Nephron (organoid): ENCODE results near the gene OTX1.

Source experiments
- H3K27ac Mint-ChIP-seq, 3 experiments: 2 replicates each; pipeline ENCODE4 v1.8.0; 2020; ENCODE audit warnings: mixed read lengths in 3 of 3, mild to moderate bottlenecking in 2 of 3, moderate library complexity in 1 of 3
- H3K27me3 Mint-ChIP-seq: 2 replicates; pipeline ENCODE4 v1.8.0; 2021; ENCODE audit warnings: low read depth, mild to moderate bottlenecking, moderate library complexity, mixed read lengths
- H3K36me3 Mint-ChIP-seq: 2 replicates; pipeline ENCODE4 v1.8.0; 2020; ENCODE audit warnings: low read depth, mixed read lengths
- H3K4me1 Mint-ChIP-seq: 2 replicates; pipeline ENCODE4 v1.8.0; 2020; ENCODE audit warnings: mixed read lengths
- H3K4me3 Mint-ChIP-seq, 3 experiments: 2 replicates each; pipeline ENCODE4 v1.8.0; 2020; ENCODE audit warnings: mild to moderate bottlenecking in 3 of 3, mixed read lengths in 3 of 3, moderate library complexity in 2 of 3
- H3K9me3 Mint-ChIP-seq: 2 replicates; pipeline ENCODE4 v1.8.0; 2020; ENCODE audit warnings: mixed read lengths
- TF ChIP-seq, protein P1 (sequence below), 3 experiments: fragments of 200-600 bp; sonication (generic); IDR thresholded peaks; one replicate each; pipeline ENCODE4 v1.5.0; 2021; ENCODE audit warnings: antibody characterized with exemption in 3 of 3; ENCODE audit not compliant: unreplicated experiment in 3 of 3

OTX1 gene

DNA sequence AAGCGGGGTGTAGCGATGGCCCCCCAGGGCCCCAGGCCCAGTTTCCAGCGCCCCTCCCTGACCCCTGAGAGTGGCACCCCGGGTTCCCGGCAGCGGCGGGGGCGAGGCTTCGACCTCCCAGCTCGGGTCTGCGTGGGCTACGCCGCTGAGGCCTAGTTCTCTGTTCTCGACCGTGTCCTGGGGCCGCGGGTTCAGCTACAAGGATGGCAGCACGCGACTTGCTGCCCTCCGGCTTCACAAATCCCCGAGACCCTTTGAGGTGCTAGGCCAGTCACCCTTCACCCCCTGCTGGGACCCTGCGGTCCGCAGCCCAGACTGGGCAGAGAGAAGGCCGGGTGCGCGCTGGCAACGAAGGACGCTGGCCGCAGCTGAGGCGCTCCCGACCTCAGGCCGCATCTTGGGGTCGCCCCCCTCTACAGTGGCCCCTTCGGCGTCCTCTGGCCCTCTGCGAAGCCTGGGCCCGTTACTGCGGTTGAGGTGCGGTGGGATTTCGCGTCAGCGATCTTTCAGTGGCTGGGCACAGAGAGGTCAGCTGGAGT lies 1.2 kb downstream of the OTX1 start:
- H3K4me1 Mint-ChIP-seq, result peaks cover 56% of the 10 kb centered on the region

DNA sequence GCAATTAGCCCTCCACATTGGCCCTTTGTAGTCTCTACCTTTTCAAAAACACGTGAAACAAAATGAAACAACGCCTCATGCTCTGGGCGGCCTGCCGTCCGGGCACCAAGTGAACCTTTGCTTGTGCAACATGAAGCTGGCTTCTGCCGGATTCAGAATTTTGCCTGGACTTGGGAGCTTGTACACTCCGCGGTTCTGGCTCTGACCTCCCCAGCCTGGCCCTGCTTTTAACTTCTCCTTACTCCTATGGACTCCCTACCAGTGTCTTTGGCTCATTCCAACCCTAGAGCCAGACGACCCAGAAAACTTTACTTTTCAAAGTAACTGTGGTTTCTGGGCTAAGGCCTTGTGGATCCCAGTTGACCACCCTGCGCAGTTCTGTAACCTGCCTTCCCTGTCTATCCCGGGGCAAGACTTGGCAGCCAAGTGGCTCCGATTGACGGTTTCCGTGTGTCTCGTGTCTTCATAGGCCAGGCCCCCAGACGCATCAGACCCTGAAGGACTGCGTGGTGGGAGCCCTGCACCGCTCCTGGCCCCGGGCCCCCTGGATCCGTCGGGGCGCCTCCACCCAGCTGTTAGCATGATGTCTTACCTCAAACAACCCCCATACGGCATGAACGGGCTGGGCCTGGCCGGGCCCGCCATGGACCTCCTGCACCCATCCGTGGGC lies 1.9 kb downstream of the OTX1 start:
- Mint-ChIP-seq H3K27me3 (peaks cover 97% of the 10 kb centered on the region), H3K4me1 (peaks cover 58% of the 10 kb centered on the region), H3K27ac (no peak overlapping the region), H3K4me3 (peak overlapping the region; percentile 60 to 71 (median 67)), H3K36me3 (no peaks in the 10 kb centered on the region), H3K9me3 (no peaks in the 10 kb centered on the region)
- TF ChIP-seq, protein P1, sequence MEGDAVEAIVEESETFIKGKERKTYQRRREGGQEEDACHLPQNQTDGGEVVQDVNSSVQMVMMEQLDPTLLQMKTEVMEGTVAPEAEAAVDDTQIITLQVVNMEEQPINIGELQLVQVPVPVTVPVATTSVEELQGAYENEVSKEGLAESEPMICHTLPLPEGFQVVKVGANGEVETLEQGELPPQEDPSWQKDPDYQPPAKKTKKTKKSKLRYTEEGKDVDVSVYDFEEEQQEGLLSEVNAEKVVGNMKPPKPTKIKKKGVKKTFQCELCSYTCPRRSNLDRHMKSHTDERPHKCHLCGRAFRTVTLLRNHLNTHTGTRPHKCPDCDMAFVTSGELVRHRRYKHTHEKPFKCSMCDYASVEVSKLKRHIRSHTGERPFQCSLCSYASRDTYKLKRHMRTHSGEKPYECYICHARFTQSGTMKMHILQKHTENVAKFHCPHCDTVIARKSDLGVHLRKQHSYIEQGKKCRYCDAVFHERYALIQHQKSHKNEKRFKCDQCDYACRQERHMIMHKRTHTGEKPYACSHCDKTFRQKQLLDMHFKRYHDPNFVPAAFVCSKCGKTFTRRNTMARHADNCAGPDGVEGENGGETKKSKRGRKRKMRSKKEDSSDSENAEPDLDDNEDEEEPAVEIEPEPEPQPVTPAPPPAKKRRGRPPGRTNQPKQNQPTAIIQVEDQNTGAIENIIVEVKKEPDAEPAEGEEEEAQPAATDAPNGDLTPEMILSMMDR (IDR thresholded peaks at IDR 0.05; ENCODE audit: unreplicated experiment in 3 of 3), result no peak

More for the DNA sequence above, 1.2 kb downstream of the OTX1 start:
- TF ChIP-seq, protein P1 (IDR thresholded peaks at IDR 0.05; ENCODE audit: unreplicated experiment in 3 of 3), result no peak
- H3K4me3 Mint-ChIP-seq, result peak overlapping the region; percentile 60 to 71 (median 67)
- H3K9me3 Mint-ChIP-seq, result no peaks in the 10 kb centered on the region
- peaks cover 97% of the 10 kb centered on the region for H3K27me3 Mint-ChIP-seq
- no peak overlapping the region for H3K27ac Mint-ChIP-seq
- H3K36me3 Mint-ChIP-seq, result peaks cover under 1% of the 10 kb centered on the region

GRCh38 chr2:63053081-63053888 lies 2.7 kb downstream of the OTX1 start:
- H3K27me3 Mint-ChIP-seq, result peaks cover 97% of the 10 kb centered on the region
- H3K4me1 Mint-ChIP-seq, result peaks cover 65% of the 10 kb centered on the region
- TF ChIP-seq, protein P1 (IDR thresholded peaks at IDR 0.05; ENCODE audit: unreplicated experiment in 3 of 3), result no peak
- peak overlapping the region in 1 of 3 experiments; percentile 19 for H3K4me3 Mint-ChIP-seq
- H3K9me3 Mint-ChIP-seq, result no peaks in the 10 kb centered on the region
- no peaks in the 10 kb centered on the region for H3K36me3 Mint-ChIP-seq
- no peak overlapping the region for H3K27ac Mint-ChIP-seq

DNA sequence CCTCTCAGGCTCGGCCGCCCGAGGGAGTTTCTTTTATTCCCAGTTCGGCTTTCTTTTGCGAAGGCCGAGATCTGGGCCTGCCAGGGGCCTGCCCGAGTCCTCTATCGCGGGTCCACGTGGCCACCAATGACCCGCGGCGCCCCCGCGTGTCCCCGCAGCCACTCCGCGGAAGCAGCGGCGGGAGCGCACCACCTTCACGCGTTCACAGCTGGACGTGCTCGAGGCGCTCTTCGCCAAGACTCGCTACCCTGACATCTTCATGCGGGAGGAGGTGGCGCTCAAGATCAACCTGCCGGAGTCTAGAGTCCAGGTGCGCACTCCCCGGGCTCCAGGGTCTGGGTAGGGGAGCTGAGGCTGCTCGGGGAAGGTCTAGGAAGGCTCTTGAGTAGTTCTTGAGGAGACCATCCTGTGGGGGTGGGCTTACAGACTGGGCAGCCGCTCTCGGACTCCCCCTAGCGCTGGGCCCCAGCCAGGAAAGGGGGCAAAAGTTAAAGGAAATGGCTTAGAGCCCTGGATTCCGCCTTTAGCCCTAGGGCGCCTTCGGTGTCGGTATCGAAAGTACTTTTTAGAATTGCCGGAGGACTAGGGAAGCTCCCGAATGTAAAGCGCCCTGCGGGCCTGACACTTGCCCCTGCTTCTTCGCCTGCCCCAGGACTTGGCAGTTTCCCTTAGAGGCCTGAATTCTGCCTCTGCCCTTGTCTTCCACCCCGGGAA lies 3.4 kb downstream of the OTX1 start:
- Mint-ChIP-seq H3K9me3 (no peaks in the 10 kb centered on the region), H3K4me1 (peaks cover 65% of the 10 kb centered on the region), H3K27ac (no peak overlapping the region), H3K27me3 (peaks cover 97% of the 10 kb centered on the region), H3K4me3 (peak overlapping the region; percentile 42 to 61 (median 53)), H3K36me3 (no peaks in the 10 kb centered on the region)
- TF ChIP-seq, protein P1 (IDR thresholded peaks at IDR 0.05; ENCODE audit: unreplicated experiment in 3 of 3), result peak in 1 of 3 experiments; percentile 42

GRCh38 chr2:63054841-63055225 lies 4.2 kb downstream of the OTX1 start:
- Mint-ChIP-seq H3K4me1 (peaks cover 58% of the 10 kb centered on the region), H3K27ac (no peak overlapping the region), H3K9me3 (no peaks in the 10 kb centered on the region), H3K4me3 (peak overlapping the region; percentile 5 to 34 (median 11)), H3K27me3 (peaks cover 96% of the 10 kb centered on the region), H3K36me3 (no peaks in the 10 kb centered on the region)
- TF ChIP-seq, protein P1 (IDR thresholded peaks at IDR 0.05; ENCODE audit: unreplicated experiment in 3 of 3), result no peak
